SJCRH30 (cell line): ENCODE data around the gene ATR. TPM values are rescaled to one million over a fixed set of nuclear protein-coding genes. Genes with fewer than 3 reads are reported as not detected.
"Not testable (repeated sequence)": the region's sequence is repeated elsewhere in the genome, so short reads cannot be mapped to it uniquely, and the experiment has no call there.

Experiments
- DNase-seq, 2 experiments: peaks; one replicate each; pipeline ENCODE4 v3.0.0-alpha.2; 2015 to 2020
- H3K27ac ChIP-seq: fragments of 250-450 bp; sonication (Bioruptor Pico); 2 replicates; pipeline ENCODE4 v1.5.1; 2020; ENCODE audit warnings: mild to moderate bottlenecking, moderate library complexity
- H3K27me3 ChIP-seq: fragments of 250-450 bp; sonication (Bioruptor Pico); 2 replicates; pipeline ENCODE4 v1.5.1; 2020; ENCODE audit warnings: mild to moderate bottlenecking, moderate library complexity
- H3K36me3 ChIP-seq: fragments of 250-450 bp; sonication (Bioruptor Pico); 2 replicates; pipeline ENCODE4 v1.5.1; 2020; ENCODE audit warnings: mild to moderate bottlenecking, moderate library complexity
- H3K4me1 ChIP-seq: fragments of 250-450 bp; sonication (Bioruptor Pico); 2 replicates; pipeline ENCODE4 v1.5.1; 2020; ENCODE audit warnings: mild to moderate bottlenecking, moderate library complexity
- H3K4me3 ChIP-seq: fragments of 250-450 bp; sonication (Bioruptor Pico); 2 replicates; pipeline ENCODE4 v1.5.1; 2020; ENCODE audit warnings: mild to moderate bottlenecking, moderate library complexity
- H3K9me3 ChIP-seq: fragments of 250-450 bp; sonication (Bioruptor Pico); replicated peaks from 2 replicates; pipeline ENCODE4 v1.5.1; 2020; ENCODE audit warnings: mild to moderate bottlenecking, moderate library complexity
- total RNA-seq: library from RNA; depleted of rRNA; stranded (reverse); fragments of >200 nt; shearing (Covaris generic); gene quantifications from 2 replicates; pipeline ENCODE4 v1.2.3, GENCODE V29; 2014

ATR gene
- total RNA-seq, 1 experiment from 2014 or later = 33.1 TPM

- not testable (repeated sequence) for DNase-seq, H3K27ac ChIP-seq, H3K4me3 ChIP-seq, H3K36me3 ChIP-seq, H3K4me1 ChIP-seq, H3K27me3 ChIP-seq, H3K9me3 ChIP-seq
These were observed 4.3 kb downstream of the ATR start for GRCh38 chr3:142574223-142574622.

GRCh38 chr3:142569422-142569821 lies 9.1 kb downstream of the ATR start:
- H3K4me1 ChIP-seq, H3K27me3 ChIP-seq, H3K9me3 ChIP-seq, H3K4me3 ChIP-seq, H3K27ac ChIP-seq, DNase-seq: not testable (repeated sequence)
- H3K36me3 ChIP-seq = peaks cover 14% of the 10 kb centered on the region

GRCh38 chr3:142568393-142569017 lies 10.0 kb downstream of the ATR start:
- H3K27me3 ChIP-seq = no peaks in the 10 kb centered on the region
- no peak for DNase-seq
- no peaks in the 10 kb centered on the region for H3K4me1 ChIP-seq
- no peak overlapping the region for H3K4me3 ChIP-seq
- H3K36me3 ChIP-seq = peaks cover 21% of the 10 kb centered on the region
- no peak overlapping the region for H3K27ac ChIP-seq
- H3K9me3 ChIP-seq = no peaks in the 10 kb centered on the region

GRCh38 chr3:142566096-142566495 lies 12.4 kb downstream of the ATR start:
- no peaks in the 10 kb centered on the region for H3K9me3 ChIP-seq
- H3K27ac ChIP-seq = no peak overlapping the region
- no peaks in the 10 kb centered on the region for H3K4me1 ChIP-seq
- no peaks in the 10 kb centered on the region for H3K27me3 ChIP-seq
- DNase-seq = no peak
- H3K4me3 ChIP-seq = no peak overlapping the region
- peaks cover 32% of the 10 kb centered on the region for H3K36me3 ChIP-seq

GRCh38 chr3:142563496-142563997 lies 15.0 kb downstream of the ATR start:
- Histone ChIP-seq H3K4me3 (no peak overlapping the region), H3K27me3 (no peaks in the 10 kb centered on the region), H3K27ac (no peak overlapping the region), H3K9me3 (no peaks in the 10 kb centered on the region), H3K4me1 (no peaks in the 10 kb centered on the region), H3K36me3 (peaks cover 36% of the 10 kb centered on the region)
- DNase-seq = no peak

- H3K9me3 ChIP-seq = no peaks in the 10 kb centered on the region
- peaks cover 55% of the 10 kb centered on the region for H3K36me3 ChIP-seq
- DNase-seq = no peak
These were observed 18.4 kb downstream of the ATR start for GRCh38 chr3:142560118-142560517.

GRCh38 chr3:142553741-142554140 lies 24.8 kb downstream of the ATR start:
- no peaks in the 10 kb centered on the region for H3K4me1 ChIP-seq
- no peak overlapping the region for H3K27ac ChIP-seq
- no peak for DNase-seq
- H3K9me3 ChIP-seq = 0 out of 2 replicates have a peak, but pooled peaks cover 4% of the 10 kb centered on the region
- peaks cover 74% of the 10 kb centered on the region for H3K36me3 ChIP-seq
- no peak overlapping the region for H3K4me3 ChIP-seq
- H3K27me3 ChIP-seq = no peaks in the 10 kb centered on the region

More at GRCh38 chr3:142560118-142560517, 18.4 kb downstream of the ATR start:
- Histone ChIP-seq H3K4me1 (no peaks in the 10 kb centered on the region), H3K27me3 (no peaks in the 10 kb centered on the region), H3K27ac (no peak overlapping the region), H3K4me3 (no peak overlapping the region)

- not testable (repeated sequence) for H3K4me3 ChIP-seq, DNase-seq, H3K27me3 ChIP-seq, H3K27ac ChIP-seq, H3K9me3 ChIP-seq, H3K4me1 ChIP-seq
- H3K36me3 ChIP-seq = peaks cover 68% of the 10 kb centered on the region
These were observed 26.0 kb downstream of the ATR start for GRCh38 chr3:142552579-142552978.

GRCh38 chr3:142549986-142550385 lies 28.5 kb downstream of the ATR start:
- 0 out of 2 replicates have a peak, but pooled peaks cover 4% of the 10 kb centered on the region for H3K9me3 ChIP-seq
- no peak overlapping the region for H3K27ac ChIP-seq
- peaks cover 55% of the 10 kb centered on the region for H3K36me3 ChIP-seq
- no peak overlapping the region for H3K4me3 ChIP-seq
- H3K4me1 ChIP-seq = no peaks in the 10 kb centered on the region
- no peak for DNase-seq
- H3K27me3 ChIP-seq = no peaks in the 10 kb centered on the region

- Histone ChIP-seq H3K9me3 (no peaks in the 10 kb centered on the region), H3K4me3 (no peak overlapping the region), H3K4me1 (no peaks in the 10 kb centered on the region), H3K27me3 (no peaks in the 10 kb centered on the region), H3K27ac (no peak overlapping the region), H3K36me3 (peaks cover 20% of the 10 kb centered on the region)
- DNase-seq = no peak
These were observed 35.2 kb downstream of the ATR start for GRCh38 chr3:142543307-142543706.

- no peaks in the 10 kb centered on the region for H3K9me3 ChIP-seq
- no peak overlapping the region for H3K27ac ChIP-seq
- no peaks in the 10 kb centered on the region for H3K4me1 ChIP-seq
- no peak overlapping the region for H3K4me3 ChIP-seq
- no peak for DNase-seq
- H3K36me3 ChIP-seq = peaks cover 24% of the 10 kb centered on the region
- H3K27me3 ChIP-seq = no peaks in the 10 kb centered on the region
These were observed 36.5 kb downstream of the ATR start for GRCh38 chr3:142542054-142542453.

GRCh38 chr3:142536519-142536918 lies 42.0 kb downstream of the ATR start:
- H3K27me3 ChIP-seq = no peaks in the 10 kb centered on the region
- H3K9me3 ChIP-seq = no peaks in the 10 kb centered on the region
- no peak overlapping the region for H3K27ac ChIP-seq
- H3K36me3 ChIP-seq = peaks cover 52% of the 10 kb centered on the region
- DNase-seq = no peak
- H3K4me3 ChIP-seq = no peak overlapping the region
- no peaks in the 10 kb centered on the region for H3K4me1 ChIP-seq

GRCh38 chr3:142534543-142534942 lies 44.0 kb downstream of the ATR start:
- no peak for DNase-seq
- Histone ChIP-seq H3K4me1 (no peaks in the 10 kb centered on the region), H3K36me3 (peaks cover 50% of the 10 kb centered on the region), H3K4me3 (no peak overlapping the region), H3K9me3 (no peaks in the 10 kb centered on the region), H3K27me3 (no peaks in the 10 kb centered on the region), H3K27ac (no peak overlapping the region)

- no peaks in the 10 kb centered on the region for H3K9me3 ChIP-seq
- no peak for DNase-seq
- H3K27me3 ChIP-seq = no peaks in the 10 kb centered on the region
- H3K4me1 ChIP-seq = no peaks in the 10 kb centered on the region
- peaks cover 34% of the 10 kb centered on the region for H3K36me3 ChIP-seq
- H3K27ac ChIP-seq = no peak overlapping the region
- H3K4me3 ChIP-seq = no peak overlapping the region
These were observed 48.2 kb downstream of the ATR start for GRCh38 chr3:142530296-142530695.

GRCh38 chr3:142523921-142524566 lies 54.5 kb downstream of the ATR start:
- no peaks in the 10 kb centered on the region for H3K4me1 ChIP-seq
- peak in 1 of 2 experiments; percentile 22 for DNase-seq

GRCh38 chr3:142509079-142509478 lies 69.5 kb downstream of the ATR start:
- Histone ChIP-seq H3K27me3 (no peaks in the 10 kb centered on the region), H3K4me3 (no peak overlapping the region)
- DNase-seq = no peak

More at GRCh38 chr3:142523921-142524566, 54.5 kb downstream of the ATR start:
- peaks cover 23% of the 10 kb centered on the region for H3K36me3 ChIP-seq
- H3K9me3 ChIP-seq = no peaks in the 10 kb centered on the region
- H3K27ac ChIP-seq = no peak overlapping the region
- H3K4me3 ChIP-seq = no peak overlapping the region
- H3K27me3 ChIP-seq = no peaks in the 10 kb centered on the region

More at GRCh38 chr3:142509079-142509478, 69.5 kb downstream of the ATR start:
- Histone ChIP-seq H3K36me3 (peaks cover 37% of the 10 kb centered on the region), H3K27ac (no peak overlapping the region), H3K9me3 (no peaks in the 10 kb centered on the region), H3K4me1 (no peaks in the 10 kb centered on the region)
